OCI-LY7 (cell line): Measurements from ENCODE around the gene SNX24. TPM values are rescaled to one million over a fixed set of nuclear protein-coding genes. Genes with fewer than 3 reads are reported as not detected.

Experiments
- BruUV-seq: library from RNA; stranded (reverse); fragments of 400-500 nt; replicated peaks from 2 replicates; lab custom pipeline; 2021; lab: Mats Ljungman, UMichigan
- CTCF ChIA-PET: fragments of 300-600 bp; sonication (Branson Sonifier 250); formaldehyde crosslinking; loops from one replicate; lab custom pipeline; 2022; ENCODE audit warnings: antibody characterized with exemption; ENCODE audit not compliant: unreplicated experiment; lab: Charles Lee
- POLR2A ChIA-PET: fragments of 300-600 bp; sonication (Branson Sonifier 250); formaldehyde crosslinking; loops from one replicate; lab custom pipeline; 2022; ENCODE audit warnings: antibody characterized with exemption; lab: Charles Lee
- DNase-seq: peaks from one replicate; pipeline ENCODE4 v3.0.0-alpha.2; 2015; ENCODE audit warnings: low spot score
- H2AFZ ChIP-seq: fragments of 200-600 bp; sonication (generic), shearing (Covaris generic); 2 replicates; pipeline ENCODE4 v1.6.1; 2014; ENCODE audit warnings: mild to moderate bottlenecking, antibody characterized with exemption, low read length, moderate library complexity
- H3K27ac ChIP-seq: fragments of 200-600 bp; sonication (generic); 2 replicates; pipeline ENCODE4 v1.5.1; 2014; ENCODE audit warnings: mixed run types, low read depth, mild to moderate bottlenecking, moderate library complexity, low read length, inconsistent platforms; ENCODE audit not compliant: poor library complexity, severe bottlenecking
- H3K36me3 ChIP-seq: fragments of 200-600 bp; sonication (generic); 2 replicates; pipeline ENCODE4 v1.6.1; 2014; ENCODE audit warnings: mild to moderate bottlenecking, antibody characterized with exemption, low read length, moderate library complexity, mixed read lengths; ENCODE audit not compliant: insufficient read depth
- H3K4me1 ChIP-seq: fragments of 200-600 bp; sonication (generic); 2 replicates; pipeline ENCODE4 v1.5.1; 2014; ENCODE audit warnings: mild to moderate bottlenecking, low read length; ENCODE audit not compliant: insufficient read depth, poor library complexity, severe bottlenecking
- H3K4me2 ChIP-seq: fragments of 200-600 bp; sonication (generic); 2 replicates; pipeline ENCODE4 v1.6.1; 2014; ENCODE audit warnings: mild to moderate bottlenecking, low read length
- H3K4me3 ChIP-seq: fragments of 200-600 bp; sonication (generic); 2 replicates; pipeline ENCODE4 v1.5.1; 2014; ENCODE audit warnings: mild to moderate bottlenecking, low read depth, low read length; ENCODE audit not compliant: poor library complexity, severe bottlenecking
- H3K79me2 ChIP-seq: fragments of 200-600 bp; sonication (generic); 2 replicates; pipeline ENCODE4 v1.6.1; 2016; ENCODE audit warnings: low read depth, mild to moderate bottlenecking, low read length, moderate library complexity, mixed read lengths; ENCODE audit not compliant: insufficient read depth
- H3K9me2 ChIP-seq: fragments of 200-600 bp; sonication (generic); 2 replicates; pipeline ENCODE4 v1.6.1; 2016; ENCODE audit warnings: mild to moderate bottlenecking, low read length, mixed read lengths; ENCODE audit not compliant: insufficient read depth
- H3K9me3 ChIP-seq: fragments of 200-600 bp; sonication (generic); 2 replicates; pipeline ENCODE4 v1.6.1; 2014; ENCODE audit warnings: mild to moderate bottlenecking, mixed run types, low read length, mixed read lengths
- H4K20me1 ChIP-seq: fragments of 200-600 bp; sonication (generic); 2 replicates; pipeline ENCODE4 v1.6.1; 2014; ENCODE audit warnings: mild to moderate bottlenecking, antibody characterized with exemption, low read length, moderate library complexity, mixed read lengths; ENCODE audit not compliant: insufficient read depth
- EZH2phosphoT487 ChIP-seq: fragments of 200-600 bp; sonication (generic); IDR thresholded peaks from 2 replicates; pipeline ENCODE4 v1.6.1; 2018; ENCODE audit warnings: low read depth, borderline replicate concordance, mild to moderate bottlenecking, mixed run types, antibody characterized with exemption, low read length, moderate library complexity, mixed read lengths
- intact Hi-C: fragments of 100-400 bp; cut with micrococcal nuclease; formaldehyde crosslinking; loops from one replicate; pipeline ENCODE4 v1.10.0; 2022; ENCODE audit not compliant: unreplicated experiment
- total RNA-seq, 2 experiments: library from RNA; depleted of rRNA in 1 of 2; stranded (reverse); fragments of >200 nt in 1 of 2; shearing (Covaris generic) in 1 of 2; gene quantifications; 2 replicates each; pipeline ENCODE4 v1.2.3, GENCODE V29; 2014 to 2022
- TF ChIP-seq, protein P1 (sequence below): fragments of 200-600 bp; sonication (generic); conservative IDR thresholded peaks from 2 replicates; pipeline ENCODE4 v1.5.1; 2014; ENCODE audit warnings: mild to moderate bottlenecking, antibody characterized with exemption, low read length, moderate library complexity, mixed read lengths

Gene SNX24
- total RNA-seq, 2 experiments from 2014 or later, result 6.9 to 14.5 TPM

DNA sequence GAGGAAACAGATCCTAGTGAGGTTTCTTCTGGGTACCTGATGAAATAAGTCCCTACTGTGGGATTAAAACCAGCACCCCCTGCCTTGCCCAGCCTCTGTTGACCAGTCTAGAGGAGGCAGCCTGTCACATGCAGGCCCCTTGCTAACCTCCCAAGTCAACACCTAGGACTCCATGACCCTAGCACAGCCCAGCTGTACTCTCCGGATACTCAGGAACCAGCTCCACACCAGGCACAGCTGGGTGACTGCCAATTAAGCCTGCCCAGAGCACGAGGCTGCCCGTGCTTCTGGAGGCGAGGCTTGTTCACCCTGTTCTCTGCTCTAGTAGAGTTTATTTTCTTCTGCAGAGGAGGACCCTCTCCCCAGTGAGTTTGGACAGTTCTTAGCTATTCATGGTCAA is 92.5 kb downstream of the SNX24 start:
- no peak for DNase-seq
- no TSS peak for BruUV-seq
- Histone ChIP-seq H3K4me1 (no peaks in the 10 kb centered on the region), H3K27ac (no peak overlapping the region), H3K4me2 (no peak overlapping the region), H3K4me3 (no peak overlapping the region), H4K20me1 (no peaks in the 10 kb centered on the region), H2AFZ (no peak overlapping the region), H3K36me3 (no peaks in the 10 kb centered on the region), H3K9me2 (no peaks in the 10 kb centered on the region), H3K79me2 (no peaks in the 10 kb centered on the region), H3K9me3 (no peaks in the 10 kb centered on the region)
- CTCF ChIA-PET, result no interaction called here
- POLR2A ChIA-PET, result interaction anchor here (1.1 kb wide), 1 partner anchor 16 kb away, joined by 5 read pairs; no protein-coding TSS in a partner anchor
- TF ChIP-seq, protein P1, sequence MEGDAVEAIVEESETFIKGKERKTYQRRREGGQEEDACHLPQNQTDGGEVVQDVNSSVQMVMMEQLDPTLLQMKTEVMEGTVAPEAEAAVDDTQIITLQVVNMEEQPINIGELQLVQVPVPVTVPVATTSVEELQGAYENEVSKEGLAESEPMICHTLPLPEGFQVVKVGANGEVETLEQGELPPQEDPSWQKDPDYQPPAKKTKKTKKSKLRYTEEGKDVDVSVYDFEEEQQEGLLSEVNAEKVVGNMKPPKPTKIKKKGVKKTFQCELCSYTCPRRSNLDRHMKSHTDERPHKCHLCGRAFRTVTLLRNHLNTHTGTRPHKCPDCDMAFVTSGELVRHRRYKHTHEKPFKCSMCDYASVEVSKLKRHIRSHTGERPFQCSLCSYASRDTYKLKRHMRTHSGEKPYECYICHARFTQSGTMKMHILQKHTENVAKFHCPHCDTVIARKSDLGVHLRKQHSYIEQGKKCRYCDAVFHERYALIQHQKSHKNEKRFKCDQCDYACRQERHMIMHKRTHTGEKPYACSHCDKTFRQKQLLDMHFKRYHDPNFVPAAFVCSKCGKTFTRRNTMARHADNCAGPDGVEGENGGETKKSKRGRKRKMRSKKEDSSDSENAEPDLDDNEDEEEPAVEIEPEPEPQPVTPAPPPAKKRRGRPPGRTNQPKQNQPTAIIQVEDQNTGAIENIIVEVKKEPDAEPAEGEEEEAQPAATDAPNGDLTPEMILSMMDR, result no peak
- no peak for TF ChIP-seq EZH2phosphoT487
- intact Hi-C loops, result no loop called here

- Histone ChIP-seq H3K36me3 (no peaks in the 10 kb centered on the region), H3K9me3 (no peaks in the 10 kb centered on the region), H3K4me3 (no peak overlapping the region), H4K20me1 (no peaks in the 10 kb centered on the region), H3K4me2 (no peak overlapping the region), H3K9me2 (no peaks in the 10 kb centered on the region), H3K27ac (no peak overlapping the region), H3K79me2 (no peaks in the 10 kb centered on the region), H3K4me1 (no peaks in the 10 kb centered on the region), H2AFZ (no peak overlapping the region)
- CTCF ChIA-PET, result no interaction called here
- TF ChIP-seq, protein P1, result no peak
- no peak for TF ChIP-seq EZH2phosphoT487
- POLR2A ChIA-PET, result interaction anchor here (0.5 kb wide), 1 partner anchor 420 kb away, joined by 3 read pairs; no protein-coding TSS in a partner anchor
- intact Hi-C loops, result no loop called here
- DNase-seq, result no peak
- BruUV-seq, result no TSS peak
Measured at GRCh38 chr5:122940890-122941289, 95.5 kb downstream of the SNX24 start.

GRCh38 chr5:122941737-122942136 is 96.3 kb downstream of the SNX24 start:
- Histone ChIP-seq H3K36me3 (no peaks in the 10 kb centered on the region), H3K4me1 (no peaks in the 10 kb centered on the region), H3K9me2 (no peaks in the 10 kb centered on the region), H3K79me2 (no peaks in the 10 kb centered on the region), H2AFZ (no peak overlapping the region), H3K4me2 (no peak overlapping the region), H3K27ac (no peak overlapping the region), H3K4me3 (no peak overlapping the region), H3K9me3 (no peaks in the 10 kb centered on the region), H4K20me1 (no peaks in the 10 kb centered on the region)
- CTCF ChIA-PET, result no interaction called here
- no TSS peak for BruUV-seq
- DNase-seq, result no peak
- POLR2A ChIA-PET, result no interaction called here
- TF ChIP-seq EZH2phosphoT487, result no peak
- TF ChIP-seq, protein P1, result no peak
- intact Hi-C loops, result no loop called here
